Adrenal gland (tissue), 5 donors: ENCODE measurements around the gene CCDC167.

Source experiments
- CTCF ChIP-seq, 6 experiments: fragments of 450-650 bp in 4 of 6; fragments of 200-600 bp in 2 of 6; sonication (generic) in 1 of 6; IDR thresholded peaks; 1 replicate in 5 of 6; 2 replicates in 1 of 6; pipeline versions ENCODE4 v1.5.1 to v1.8.0; 2016 to 2021; ENCODE audit warnings: antibody characterized with exemption in 6 of 6, mild to moderate bottlenecking in 2 of 6, moderate library complexity in 1 of 6
- POLR2A ChIP-seq, 2 donors: fragments of 450-650 bp; IDR thresholded peaks; one replicate each; pipeline ENCODE4 v1.6.1; 2017; ENCODE audit warnings: antibody characterized with exemption in 2 of 2, mild to moderate bottlenecking in 2 of 2, moderate library complexity in 1 of 2
- donor health status: DM: no; HTN: no; CAD: no.

GRCh38 chr6:37549154-37549553 lies 49.5 kb upstream of the CCDC167 start:
- TF ChIP-seq CTCF (IDR thresholded peaks at IDR 0.05): no peak
- no peak for TF ChIP-seq POLR2A (IDR thresholded peaks at IDR 0.05)
